CMK (cell line): ENCODE data around the gene ARL8B.

Source experiments
- DNase-seq: peaks from one replicate; pipeline ENCODE4 v3.0.0-alpha.2; 2010; ENCODE audit warnings: low read depth

Gene ARL8B

DNA sequence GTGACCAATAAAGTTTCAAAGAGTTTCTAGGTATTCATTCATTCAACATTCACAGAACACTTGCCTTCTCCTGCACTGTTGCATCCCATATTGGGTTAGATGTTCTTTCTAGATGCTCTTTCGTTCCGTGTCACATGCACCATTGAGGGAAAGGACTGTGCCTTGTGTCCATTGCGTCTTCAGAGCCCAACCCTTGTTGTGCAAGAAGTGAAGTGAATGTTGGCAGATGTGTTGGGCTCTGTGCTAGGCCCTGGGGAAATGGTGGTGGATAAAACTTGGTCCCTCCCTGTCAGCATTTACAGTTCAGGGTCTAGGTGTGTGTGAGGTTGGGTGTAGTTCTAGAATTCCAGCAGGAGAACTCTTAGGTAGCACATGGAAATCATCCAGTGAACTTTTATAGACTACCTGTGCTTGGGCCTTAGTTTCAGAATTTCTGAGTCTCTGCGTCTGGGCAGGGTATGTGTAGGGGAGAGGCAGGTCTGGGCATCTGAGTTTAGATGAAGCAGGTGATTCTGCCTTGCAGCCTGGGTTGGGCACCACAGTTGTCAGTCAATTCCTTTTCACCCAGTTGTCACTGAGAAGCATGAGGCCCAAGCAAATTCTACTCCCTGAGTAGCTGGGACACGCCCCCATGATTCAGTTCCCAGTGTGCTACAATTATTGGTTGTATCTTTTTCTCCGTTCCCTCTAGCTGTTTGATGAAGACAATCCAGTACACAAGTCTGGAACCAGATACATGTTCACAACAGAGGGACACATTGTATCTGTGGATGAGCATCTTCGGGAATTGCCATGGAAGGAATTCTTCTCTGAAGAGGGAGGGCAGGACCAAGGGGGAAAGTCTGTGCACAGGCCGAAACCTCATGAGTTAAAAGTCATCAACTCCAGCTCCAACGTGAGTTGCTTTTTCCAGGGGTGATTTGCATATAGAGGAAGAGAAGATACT lies 90.8 kb downstream of the ARL8B start:
- DNase-seq: no peak

DNA sequence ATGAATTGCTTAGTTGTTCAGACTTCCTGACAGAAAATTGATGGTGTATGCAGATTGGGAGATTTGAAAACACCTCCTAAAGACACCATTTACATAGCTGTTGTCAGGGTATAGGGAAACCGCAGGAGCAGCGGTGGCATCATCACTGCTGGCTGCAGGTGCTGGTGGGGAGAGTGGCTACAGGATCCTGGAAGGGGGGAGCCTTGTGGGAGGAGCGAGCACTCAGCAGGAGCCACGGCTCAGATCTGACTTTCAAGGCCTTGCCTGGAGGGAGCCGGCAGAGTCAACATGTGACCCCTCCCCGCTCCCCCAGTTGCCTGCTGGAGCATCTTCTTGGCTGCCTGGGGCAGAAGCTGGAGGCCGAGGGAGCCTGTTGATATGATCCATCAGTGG lies 91.5 kb downstream of the ARL8B start:
- DNase-seq: no peak

DNA sequence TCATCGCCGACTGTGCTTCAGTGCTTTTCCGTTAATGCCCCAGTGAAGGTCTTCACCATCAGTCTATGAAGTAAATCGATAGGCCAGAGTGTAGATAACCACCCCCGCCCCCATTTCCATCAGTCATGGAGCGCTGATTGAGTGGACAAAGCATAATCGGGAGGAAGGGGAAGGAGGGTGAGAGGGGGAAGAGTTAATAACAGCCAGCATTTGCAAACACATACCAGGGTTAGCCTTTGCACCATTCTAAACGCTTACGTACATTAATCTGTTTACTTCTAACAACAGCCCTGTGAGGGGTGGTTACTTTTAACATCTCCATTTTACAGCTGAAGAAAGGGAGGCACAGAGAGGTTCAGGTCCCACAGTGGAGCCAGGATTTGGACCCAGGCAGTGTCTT lies 92.3 kb downstream of the ARL8B start:
- DNase-seq: no peak

DNA sequence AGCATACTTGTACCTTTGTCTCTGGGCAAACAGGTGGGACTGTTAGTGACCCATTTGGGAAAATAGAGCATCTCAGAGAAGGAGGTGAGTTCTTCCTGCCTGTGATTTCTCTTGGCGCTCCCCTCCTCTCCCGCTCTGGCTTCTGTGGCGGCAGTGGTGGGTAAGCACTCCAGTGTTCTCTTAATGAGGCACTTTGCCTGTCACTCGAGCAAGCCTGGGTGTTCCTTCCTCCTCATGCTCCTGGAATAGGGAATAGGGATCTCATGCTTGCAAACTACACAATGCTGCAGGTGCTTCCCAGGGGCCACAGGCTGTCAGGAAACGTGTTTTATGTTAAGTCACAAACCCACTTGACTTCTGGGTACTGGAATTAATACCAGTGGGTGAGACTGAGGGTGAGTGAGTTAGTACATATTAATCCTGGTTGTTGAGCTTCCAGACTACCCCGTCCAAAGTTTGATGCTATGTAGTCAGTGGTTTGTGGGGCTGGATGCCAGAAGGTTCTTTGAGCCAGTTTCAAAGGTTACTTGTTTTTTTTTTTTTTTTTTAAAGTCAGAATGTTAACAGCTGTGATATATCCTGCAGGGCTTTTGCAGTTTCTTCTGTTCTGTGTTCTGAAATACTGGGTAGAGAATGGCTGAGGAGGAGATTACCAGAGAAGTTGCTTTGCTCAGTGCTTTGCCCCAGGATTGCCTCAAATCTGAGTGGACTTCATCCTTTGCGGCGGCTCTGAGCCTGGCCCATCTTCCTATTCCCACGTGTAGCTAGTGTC lies 95.9 kb downstream of the ARL8B start:
- no peak for DNase-seq

DNA sequence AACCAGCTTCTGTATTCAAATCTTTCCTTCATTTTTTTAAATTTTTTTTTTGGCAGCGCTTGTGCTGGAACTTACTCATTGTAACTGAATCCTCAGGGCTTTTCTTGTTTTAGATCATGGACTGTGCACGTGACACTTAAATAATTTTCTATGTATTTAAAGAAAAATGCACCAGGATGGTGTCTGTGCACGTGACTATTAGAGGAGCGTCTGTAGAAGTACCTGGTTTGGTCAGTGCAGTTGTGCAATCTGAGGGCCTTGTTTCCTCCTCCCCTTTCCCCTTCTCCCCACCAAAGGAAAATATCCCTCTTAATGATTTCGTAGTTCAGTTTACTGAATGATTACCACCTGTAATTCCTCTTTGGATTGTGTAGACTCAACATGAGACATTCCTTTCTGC lies 96.7 kb downstream of the ARL8B start:
- no peak for DNase-seq

DNA sequence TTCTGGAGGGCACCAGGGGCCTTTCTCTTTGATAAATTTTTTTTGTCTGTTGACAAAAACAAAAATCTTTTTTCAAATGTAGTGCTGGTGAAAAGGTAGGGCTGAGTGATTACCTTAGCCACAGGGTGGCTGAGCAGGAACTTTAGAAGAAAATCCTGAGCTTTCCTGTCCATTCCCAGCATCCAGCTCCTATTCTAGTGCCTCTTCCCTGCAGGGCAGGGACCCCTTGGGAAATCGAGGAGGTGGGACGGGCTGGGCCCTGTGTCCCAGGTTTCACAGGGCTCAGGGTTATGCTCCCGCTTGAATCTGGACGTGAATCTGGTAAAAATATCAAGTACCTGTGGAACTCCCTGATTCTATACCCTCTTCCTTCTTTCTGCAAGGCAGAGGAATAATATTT lies 97.1 kb downstream of the ARL8B start:
- DNase-seq: no peak

DNA sequence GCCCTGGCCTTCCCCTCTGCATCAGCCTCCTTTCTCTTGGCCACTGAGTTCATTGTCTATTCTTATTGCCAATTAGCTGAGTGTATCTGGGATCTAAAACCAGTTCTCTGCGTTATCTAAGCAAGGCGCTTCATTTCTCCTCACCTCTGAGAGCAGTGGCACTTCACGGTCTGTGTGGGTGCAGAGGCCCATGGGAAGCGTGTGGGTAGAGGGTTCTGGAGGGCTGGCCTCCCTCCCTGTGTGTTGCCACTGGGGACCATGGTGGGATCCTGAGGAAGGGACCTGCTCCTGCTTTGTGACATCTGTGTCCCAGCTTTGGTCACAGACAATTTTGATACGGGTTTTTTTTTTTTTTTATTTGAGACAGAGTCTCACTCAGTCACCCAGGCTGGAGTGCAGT lies 98.1 kb downstream of the ARL8B start:
- DNase-seq: no peak

DNA sequence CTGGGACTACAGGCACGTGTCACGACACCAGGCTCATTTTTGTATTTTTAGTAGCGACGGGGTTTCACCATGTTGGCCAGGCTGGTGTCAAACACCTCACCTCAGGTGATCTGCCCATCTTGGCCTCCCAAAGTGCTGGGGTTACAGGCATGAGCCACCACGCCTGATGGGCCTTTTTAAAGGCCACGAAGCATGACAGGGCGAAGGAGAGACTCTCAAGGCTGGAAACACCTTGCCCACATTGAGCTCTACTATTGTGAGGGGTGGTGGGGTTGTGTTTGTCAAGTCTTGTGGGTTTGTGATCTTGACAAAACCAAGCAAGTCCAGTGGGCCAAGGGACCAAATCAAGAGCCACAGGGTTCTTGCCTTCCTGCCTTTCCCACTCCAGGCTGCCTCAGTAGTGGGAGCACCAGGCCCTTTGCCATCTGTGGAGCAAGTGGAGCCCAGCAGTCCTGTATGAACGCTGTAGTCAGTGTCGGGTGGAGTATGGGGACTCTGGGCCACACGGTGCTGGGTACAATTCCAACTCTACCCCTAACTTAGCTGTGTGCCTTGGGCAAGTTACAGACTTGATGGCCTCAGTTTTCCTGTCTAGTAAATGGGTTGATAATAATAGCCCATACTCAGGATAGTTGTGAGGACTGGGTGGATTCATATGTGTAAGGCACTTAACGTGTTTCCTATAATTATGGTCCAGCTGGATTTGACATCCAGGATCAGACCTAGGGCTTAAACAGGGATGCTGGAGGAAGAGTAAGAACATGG lies 98.8 kb downstream of the ARL8B start:
- no peak for DNase-seq

DNA sequence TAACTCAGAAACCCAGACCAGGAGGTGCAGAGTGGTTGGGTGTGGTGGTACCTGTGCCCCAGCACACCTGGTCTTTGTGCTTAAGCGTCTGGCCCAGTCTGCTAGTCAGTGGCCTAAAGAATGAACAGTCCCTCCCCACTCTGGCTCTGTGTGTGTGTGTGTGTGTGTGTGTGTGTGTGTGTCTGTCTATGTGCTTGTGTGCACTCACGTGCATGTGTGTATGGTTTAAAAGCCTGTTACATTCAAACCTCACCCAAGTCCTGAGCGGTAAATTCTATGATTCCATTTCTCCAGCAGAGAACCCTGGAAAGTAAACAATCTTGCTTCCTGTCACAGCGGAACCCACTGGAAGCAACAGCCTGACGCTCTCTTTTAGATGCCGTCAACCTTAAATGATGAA lies 99.6 kb downstream of the ARL8B start:
- no peak for DNase-seq

DNA sequence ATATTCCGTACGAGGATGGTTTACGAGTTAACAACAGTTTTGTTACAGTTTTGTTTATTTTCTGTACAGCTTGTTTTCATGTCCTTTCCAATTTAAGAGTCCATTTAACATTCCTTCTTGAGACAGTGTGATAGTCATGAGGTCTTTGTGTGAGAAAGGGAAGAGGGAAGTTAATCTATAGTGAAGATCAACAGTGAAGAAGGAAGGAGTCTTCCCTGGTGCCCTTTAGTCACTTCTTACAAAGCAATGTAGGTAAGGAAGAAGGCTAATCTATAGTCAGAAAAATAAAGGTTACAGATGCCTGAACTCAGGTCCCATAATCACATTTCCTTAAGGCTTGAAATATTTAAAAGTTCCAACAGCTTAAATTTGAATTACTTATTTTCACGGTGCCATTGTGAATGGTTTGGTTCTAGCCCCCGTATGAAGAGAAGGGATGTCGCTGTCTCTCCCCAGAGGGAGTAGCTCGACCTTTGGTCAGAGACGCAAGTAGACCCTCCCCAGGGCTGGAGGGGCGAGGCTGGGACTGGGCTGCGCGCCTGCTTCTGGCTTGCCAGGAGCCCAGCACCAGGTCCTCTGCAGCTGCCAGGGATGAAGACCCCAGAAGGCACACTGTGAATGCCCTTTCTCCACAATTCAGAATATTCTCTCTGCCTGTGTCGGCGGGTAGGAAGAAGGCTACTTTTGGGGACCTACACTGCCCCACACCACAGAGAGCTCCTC lies 100.4 kb downstream of the ARL8B start:
- DNase-seq: no peak

DNA sequence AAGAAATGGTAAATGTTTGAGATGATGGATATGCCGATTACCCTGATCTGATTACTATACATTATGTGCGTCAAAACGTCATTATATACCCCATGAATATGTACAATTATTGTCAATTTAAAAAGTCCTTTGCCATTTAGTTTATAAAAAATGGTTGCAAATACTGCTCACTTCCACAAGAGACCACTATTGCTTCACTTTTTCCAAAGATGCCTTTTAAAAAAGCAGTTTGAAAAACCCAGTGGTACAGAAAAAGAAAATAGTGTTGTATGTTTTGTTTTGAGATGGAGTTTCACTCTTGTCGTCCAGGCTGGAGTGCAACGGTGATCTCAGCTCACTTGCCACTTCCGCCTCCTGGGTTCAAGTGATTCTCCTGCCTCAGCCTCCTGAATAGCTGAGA lies 104.7 kb downstream of the ARL8B start:
- DNase-seq: no peak

DNA sequence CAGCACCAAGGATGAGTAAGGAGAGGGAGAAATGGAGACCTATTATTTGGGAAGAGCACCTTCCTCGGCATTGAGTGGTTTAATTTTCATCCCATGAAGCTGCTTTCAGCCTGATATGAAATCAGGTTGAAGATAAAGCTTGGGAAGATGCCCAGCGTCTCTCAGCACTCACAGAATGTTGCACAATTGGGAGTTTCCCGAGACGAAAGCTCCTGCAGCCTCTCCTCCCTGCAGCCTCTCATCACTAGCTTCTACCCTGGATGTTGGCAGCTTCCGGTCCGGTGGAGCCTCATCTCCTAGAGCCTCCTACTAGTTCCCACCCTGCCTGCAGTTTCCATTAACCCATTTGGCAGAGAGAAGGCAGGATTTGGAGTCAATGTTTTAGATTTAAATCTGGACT lies 105.7 kb downstream of the ARL8B start:
- DNase-seq: no peak

DNA sequence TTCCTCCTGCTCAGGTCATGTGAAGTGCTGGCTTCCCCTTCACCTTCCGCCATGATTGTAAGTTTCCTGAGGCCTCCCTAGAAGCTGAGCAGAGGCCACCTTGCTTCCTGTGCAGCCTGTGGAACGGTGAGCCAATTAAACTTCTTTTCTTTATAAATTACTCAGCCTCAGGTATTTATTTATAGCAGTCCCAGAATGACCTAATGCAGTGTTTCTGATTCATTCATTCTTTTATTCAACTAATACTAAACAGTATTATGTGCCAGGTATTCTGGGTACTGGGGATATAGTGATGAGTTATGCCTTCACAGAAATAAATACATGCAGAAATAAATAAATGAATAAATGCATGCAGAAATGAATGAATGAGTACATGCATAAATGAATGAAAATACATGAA lies 107.3 kb downstream of the ARL8B start:
- no peak for DNase-seq
